ENCODE results near the gene PRXL2B. TPM values are rescaled to one million over a fixed set of nuclear protein-coding genes. Genes with fewer than 3 reads are reported as not detected.

PRXL2B gene
- total and polyA plus RNA-seq, 4 donors: 4.6 to 10.2 (median 8.1) TPM

- peaks cover 7 to 27% (median 19%) of the 10 kb centered on the region in 4 donors for H3K4me1 ChIP-seq (ENCODE audit: control insufficient read depth in 4 of 4, insufficient read depth in 4 of 4, low read length in 3 of 4)
- peak overlapping the region; percentile 54 to 83 (median 71) for H3K4me3 ChIP-seq (ENCODE audit: low read depth in 1 of 3, low read length in 3 of 3)
- no peaks in the 10 kb centered on the region for H3K27me3 ChIP-seq (ENCODE audit: control insufficient read depth in 4 of 4, insufficient read depth in 4 of 4, low read length in 3 of 4)
- no peaks in the 10 kb centered on the region for H3K9me3 ChIP-seq (ENCODE audit: control insufficient read depth in 4 of 4, low read length in 3 of 4)
- DNase-seq (ENCODE audit: low spot score): peak; percentile 53
- TF ChIP-seq FOXA1 (IDR thresholded peaks at IDR 0.05): no peak
- no peak for TF ChIP-seq RAD21 (IDR thresholded peaks at IDR 0.05)
- TF ChIP-seq REST (IDR thresholded peaks at IDR 0.05): peak; percentile 10
- TF ChIP-seq TAF1 (conservative IDR thresholded peaks at IDR 0.05): no peak
- TF ChIP-seq HNF4G (IDR thresholded peaks at IDR 0.05): no peak
- no peak for TF ChIP-seq EGR1 (IDR thresholded peaks at IDR 0.05; ENCODE audit: low read depth in 2 of 2)
- no peak for TF ChIP-seq MAX (IDR thresholded peaks at IDR 0.05)
- no peak for TF ChIP-seq FOXA2 (IDR thresholded peaks at IDR 0.05)
- peak; percentile 36 for TF ChIP-seq NR2F2 (IDR thresholded peaks at IDR 0.05)
- no peak for TF ChIP-seq ZBTB33 (IDR thresholded peaks at IDR 0.05)
- peak; percentile 39 to 53 for TF ChIP-seq HNF4A (conservative IDR thresholded peaks at IDR 0.05)
- TF ChIP-seq SP1 (IDR thresholded peaks at IDR 0.05): peak; percentile 37
- TF ChIP-seq RXRA (IDR thresholded peaks at IDR 0.05): peak in 1 of 2 donors; percentile 32
- no peak for TF ChIP-seq YY1 (IDR thresholded peaks at IDR 0.05)
- TF ChIP-seq ATF3 (IDR thresholded peaks at IDR 0.05): no peak
- no peak for TF ChIP-seq CTCF (IDR thresholded peaks at IDR 0.05; ENCODE audit: low read depth, low read length, missing input control)
- TF ChIP-seq GABPA (IDR thresholded peaks at IDR 0.05 in 1 of 2, conservative IDR thresholded peaks at IDR 0.05 in 1 of 2): no peak
- no peak for TF ChIP-seq JUND (IDR thresholded peaks at IDR 0.05)
- WGBS: 1% methylated on average over 26 of the region's 26 CpGs
- peaks cover 3 to 14% (median 7%) of the 10 kb centered on the region in 4 donors for H3K36me3 ChIP-seq (ENCODE audit: control insufficient read depth in 4 of 4, insufficient read depth in 3 of 4, low read depth in 1 of 4, low read length in 3 of 4)
- peak overlapping the region; percentile 85 to 99 for H3K9ac ChIP-seq (ENCODE audit: low read depth in 1 of 2, low read length in 2 of 2)
- H3K27ac ChIP-seq (ENCODE audit: low read depth in 1 of 2, low read length in 2 of 2): peak overlapping the region; percentile 83 to 96
These were observed 30.8 kb upstream of the PRXL2B start for GRCh38 chr1:2555634-2556276.
